Measurements from ENCODE around the gene SUGP2.

The SUGP2 gene

DNA sequence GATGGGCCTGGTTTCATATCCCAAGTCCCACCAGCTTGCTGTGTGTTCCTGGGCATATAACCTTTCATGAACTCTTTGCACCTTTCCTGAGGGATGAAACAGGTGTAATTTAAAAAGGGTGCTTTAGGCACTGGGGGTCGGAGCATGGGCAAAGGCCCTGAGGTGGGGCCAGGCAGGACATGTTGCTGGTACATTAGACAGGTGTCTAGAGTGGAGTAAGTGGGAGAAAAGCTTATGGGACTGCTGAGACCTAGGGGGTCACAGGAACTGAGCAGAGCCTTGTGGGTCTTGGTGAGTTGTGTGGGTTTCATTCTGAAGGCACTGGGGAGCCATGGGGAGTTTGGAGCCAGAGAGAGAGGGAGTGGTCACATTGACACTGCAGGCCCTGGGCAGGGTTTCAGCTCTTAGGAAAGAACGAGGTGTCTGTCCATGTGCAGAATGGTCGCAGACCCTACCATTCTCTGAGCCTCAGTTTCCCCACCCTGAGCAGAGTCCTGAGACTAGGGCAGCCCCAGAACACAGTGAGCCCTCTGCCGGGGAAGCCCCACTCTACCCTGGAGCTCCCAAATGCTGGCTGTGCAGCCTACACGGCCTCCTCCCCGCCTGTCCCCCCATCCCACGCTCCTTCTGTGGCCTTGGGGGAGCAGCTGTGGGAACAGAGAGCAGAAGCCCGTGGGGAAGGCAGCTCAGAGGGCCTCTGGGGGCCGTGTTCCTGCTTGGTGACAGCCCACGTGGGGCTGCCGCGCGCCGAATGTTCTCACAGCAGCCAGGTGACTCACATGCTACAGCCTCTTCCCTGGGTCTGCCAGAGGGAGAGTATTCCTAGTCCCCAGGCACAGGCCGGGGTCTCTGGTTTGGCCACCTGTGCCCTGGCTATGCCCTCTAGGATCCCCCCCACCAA, 85.0 kb downstream of the SUGP2 start:
- FAIRE-seq = no peak

DNA sequence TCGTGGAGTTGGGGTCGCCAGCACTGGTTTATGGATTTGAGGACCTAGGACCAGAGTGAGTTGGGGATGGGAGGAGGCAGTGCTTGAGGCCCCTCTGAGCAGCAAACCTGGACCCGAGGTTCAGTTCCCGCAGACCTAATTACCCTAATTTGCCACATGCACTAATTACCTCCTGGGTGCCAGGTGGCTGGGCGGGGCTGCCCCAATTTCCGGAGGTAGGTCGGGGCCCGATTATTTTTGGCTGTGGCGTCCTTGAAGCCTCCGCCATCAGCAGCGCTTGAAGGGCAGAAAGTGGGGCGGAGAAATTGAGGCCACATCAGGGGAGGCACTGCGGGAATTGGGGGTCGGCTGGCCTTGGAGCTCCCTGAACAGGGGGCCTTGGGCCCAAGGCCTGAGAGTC, 86.4 kb downstream of the SUGP2 start:
- no peak for FAIRE-seq

DNA sequence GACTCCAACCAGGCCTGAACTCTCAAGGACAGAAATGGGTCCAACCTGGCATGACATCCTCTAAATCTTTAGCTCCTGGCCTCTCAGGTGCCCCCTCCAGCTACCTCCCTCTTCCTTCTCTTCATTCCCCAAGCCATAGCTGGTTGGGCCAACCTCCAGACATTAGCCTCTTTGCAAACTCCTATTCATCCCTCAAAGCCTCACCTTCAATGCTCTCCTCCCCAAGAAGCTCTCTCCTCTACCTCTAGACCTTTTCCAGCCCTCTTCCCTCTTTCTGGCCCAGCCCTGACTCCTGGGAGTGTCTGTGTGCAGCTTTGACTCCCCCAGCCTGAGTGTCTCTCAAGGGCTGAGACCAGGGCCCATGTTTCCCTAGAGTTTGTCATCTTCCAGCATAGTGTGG, 87.0 kb downstream of the SUGP2 start:
- no peak for FAIRE-seq

DNA sequence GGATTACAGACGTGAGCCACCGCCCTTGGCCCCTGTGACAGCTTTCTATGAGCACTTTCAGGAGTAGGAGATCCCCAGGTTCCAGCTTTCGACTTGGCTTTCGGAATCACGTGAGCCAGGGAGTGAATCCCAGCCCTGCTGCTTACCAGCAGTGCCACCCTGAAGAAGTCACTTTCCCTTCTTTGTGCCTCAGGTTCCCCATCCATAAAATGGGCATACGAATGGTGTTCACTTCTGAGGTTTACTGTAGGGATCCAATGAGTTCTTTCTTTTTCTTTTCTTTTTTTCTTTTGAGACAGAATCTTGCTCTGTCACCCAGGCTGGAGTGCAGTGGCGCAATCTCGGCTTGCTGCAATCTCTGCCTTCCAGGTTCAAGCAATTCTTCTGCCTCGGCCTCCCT, 88.0 kb downstream of the SUGP2 start:
- no peak for FAIRE-seq

DNA sequence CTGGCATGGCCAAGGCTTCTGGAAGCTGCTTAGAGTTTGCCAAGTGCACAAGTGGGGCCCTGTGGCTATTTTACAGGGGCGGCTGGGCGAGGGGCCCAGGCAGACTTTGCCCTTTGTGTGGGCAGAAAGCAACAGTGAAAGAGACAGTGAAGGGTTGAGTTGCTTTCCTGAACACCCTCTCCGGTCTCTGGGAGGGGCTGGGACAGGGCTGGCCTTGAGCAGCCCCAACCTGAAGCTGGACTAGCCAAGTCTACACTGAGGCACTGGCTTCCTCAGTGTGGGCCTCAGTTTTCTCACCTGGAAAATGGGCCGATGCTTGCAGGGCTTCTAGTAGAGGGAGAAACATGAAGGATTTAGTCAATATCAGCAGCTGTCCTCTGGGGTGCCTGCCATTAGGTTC, 89.9 kb downstream of the SUGP2 start:
- FAIRE-seq = no peak

DNA sequence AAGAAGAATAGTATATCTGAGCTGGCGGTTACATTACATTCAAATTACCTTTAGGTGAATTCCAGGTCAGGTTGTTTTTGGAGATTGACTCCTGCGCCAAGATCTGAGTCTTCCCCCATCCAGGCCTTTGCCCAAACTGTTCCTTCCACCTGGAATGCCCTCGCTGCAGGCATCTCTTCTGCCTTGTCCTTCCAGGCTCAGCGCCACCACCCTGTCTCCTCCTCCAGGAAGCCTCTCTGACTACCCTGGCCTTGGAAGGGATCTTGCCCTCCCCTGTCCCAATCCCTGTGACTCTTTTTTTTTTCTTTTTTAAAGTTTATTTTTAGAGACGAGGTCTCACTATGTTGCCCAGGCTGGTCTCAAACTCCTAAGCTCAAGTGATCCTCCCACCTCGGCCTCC, 90.6 kb downstream of the SUGP2 start:
- no peak for FAIRE-seq

DNA sequence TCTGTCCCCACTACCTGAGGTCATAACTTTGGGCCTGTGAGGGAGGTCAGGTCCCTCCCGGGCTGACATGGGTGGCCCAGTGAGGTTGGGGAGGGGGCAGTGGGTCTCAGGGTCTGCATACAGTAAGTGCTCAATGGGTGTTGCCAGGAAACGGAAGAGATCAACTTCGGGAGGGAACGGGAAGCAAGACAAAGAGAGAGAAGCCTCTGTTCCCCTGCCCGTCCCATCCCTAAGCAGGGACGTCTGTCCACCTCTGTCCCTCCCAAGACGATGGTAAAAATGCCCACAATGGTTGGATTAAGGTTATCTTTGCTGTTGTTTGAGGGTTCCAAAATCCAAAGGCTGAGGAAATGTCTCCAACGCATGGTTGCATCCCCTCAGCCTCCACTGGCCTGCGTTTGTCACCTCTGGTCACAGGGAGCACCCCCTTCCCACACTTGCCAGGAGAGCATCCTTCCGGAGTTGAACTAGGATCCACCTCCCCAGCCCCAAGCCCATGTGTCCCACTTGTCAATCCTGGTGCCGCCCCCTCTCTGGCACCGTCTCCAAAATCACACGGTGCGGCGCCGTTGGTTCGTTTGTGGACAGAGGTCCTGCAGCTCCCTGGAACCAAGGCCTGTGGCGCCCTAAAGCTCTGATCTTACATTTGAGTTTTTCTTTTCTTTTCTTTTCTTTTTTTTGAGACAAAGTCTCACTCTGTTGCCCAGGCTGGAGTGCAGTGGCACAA, 91.5 kb downstream of the SUGP2 start:
- no peak for FAIRE-seq

Data from endometrium (tissue), 2 donors.